Central memory CD8-positive, alpha-beta T cell (primary cell): ENCODE data around the gene PROM1.
A peak's percentile ranks its signal among the peaks of the same experiment; 100 is the strongest.

Experiments used
- ATAC-seq: fragments of 150-1000 bp; cut with Tn5 transposase; replicated peaks from 2 replicates; pipeline ENCODE4 v1.10.0; 2022; ENCODE audit warnings: mild to moderate bottlenecking, moderate FRiP score, moderate number of reproducible peaks; ENCODE audit not compliant: poor library complexity, severe bottlenecking; ENCODE audit errors: extremely low read depth
- DNase-seq, 2 donors: peaks; one replicate each; pipeline ENCODE4 v3.0.0; 2021; ENCODE audit warnings: low spot score in 2 of 2
- H3K27ac Mint-ChIP-seq: one replicate; pipeline ENCODE4 v1.8.0; 2022; ENCODE audit warnings: low read depth, mild to moderate bottlenecking, moderate library complexity, mixed read lengths
- H3K27me3 Mint-ChIP-seq: one replicate; pipeline ENCODE4 v1.8.0; 2022; ENCODE audit warnings: mixed read lengths
- H3K36me3 Mint-ChIP-seq: one replicate; pipeline ENCODE4 v1.8.0; 2022; ENCODE audit warnings: mild to moderate bottlenecking, moderate library complexity, mixed read lengths; ENCODE audit not compliant: insufficient read depth
- H3K4me1 Mint-ChIP-seq: one replicate; pipeline ENCODE4 v1.8.0; 2022; ENCODE audit warnings: mixed read lengths
- H3K4me3 Mint-ChIP-seq: one replicate; pipeline ENCODE4 v1.8.0; 2022; ENCODE audit warnings: mild to moderate bottlenecking, moderate library complexity, mixed read lengths
- H3K9me3 Mint-ChIP-seq: one replicate; pipeline ENCODE4 v1.8.0; 2022; ENCODE audit warnings: mixed read lengths

Gene PROM1

GRCh38 chr4:15983610-15984009 lies 100.2 kb downstream of the PROM1 start:
- Mint-ChIP-seq H3K9me3 (no peaks in the 10 kb centered on the region), H3K4me1 (no peaks in the 10 kb centered on the region), H3K27me3 (peaks cover 60% of the 10 kb centered on the region), H3K4me3 (no peak overlapping the region), H3K36me3 (peaks cover 2% of the 10 kb centered on the region), H3K27ac (no peak overlapping the region)
- ATAC-seq (no peak), DNase-seq (no peak)

DNA sequence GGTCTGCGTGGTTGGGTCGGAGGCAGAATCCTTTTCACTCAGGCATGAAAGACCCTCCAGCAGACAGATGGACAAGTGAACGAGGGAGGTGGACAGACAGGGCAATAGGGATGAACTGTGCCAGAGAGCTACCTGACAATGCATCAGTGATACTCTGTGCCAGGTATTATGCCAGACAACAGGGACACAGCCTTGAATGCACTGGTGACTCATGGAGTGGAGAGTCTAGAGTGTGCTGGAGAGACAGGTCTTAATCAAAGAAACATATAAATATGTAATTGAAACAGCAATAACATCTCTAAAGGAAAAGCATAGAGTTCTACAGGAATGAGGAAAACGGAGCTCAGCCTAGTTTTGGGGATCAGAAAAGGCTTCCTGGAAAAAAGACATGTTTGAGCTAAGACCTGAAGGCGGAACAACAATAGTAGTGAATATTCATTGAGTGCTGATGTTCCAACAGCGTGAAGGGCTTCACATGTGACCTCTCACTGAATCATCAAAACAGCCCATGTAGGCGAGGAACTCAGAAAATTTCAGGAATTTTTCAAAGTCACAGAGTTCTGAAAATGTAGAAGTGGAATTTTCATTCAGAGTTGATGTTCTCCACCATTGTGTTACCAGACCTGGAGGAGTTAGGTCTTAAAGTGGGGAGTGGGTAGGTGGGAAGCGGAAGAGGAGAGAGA lies 100.8 kb downstream of the PROM1 start:
- H3K4me1 Mint-ChIP-seq: no peaks in the 10 kb centered on the region
- ATAC-seq (no peak), DNase-seq (no peak)
- H3K27ac Mint-ChIP-seq: no peak overlapping the region
- H3K36me3 Mint-ChIP-seq: peaks cover 2% of the 10 kb centered on the region
- H3K9me3 Mint-ChIP-seq: no peaks in the 10 kb centered on the region
- H3K27me3 Mint-ChIP-seq: peaks cover 64% of the 10 kb centered on the region
- H3K4me3 Mint-ChIP-seq: no peak overlapping the region

DNA sequence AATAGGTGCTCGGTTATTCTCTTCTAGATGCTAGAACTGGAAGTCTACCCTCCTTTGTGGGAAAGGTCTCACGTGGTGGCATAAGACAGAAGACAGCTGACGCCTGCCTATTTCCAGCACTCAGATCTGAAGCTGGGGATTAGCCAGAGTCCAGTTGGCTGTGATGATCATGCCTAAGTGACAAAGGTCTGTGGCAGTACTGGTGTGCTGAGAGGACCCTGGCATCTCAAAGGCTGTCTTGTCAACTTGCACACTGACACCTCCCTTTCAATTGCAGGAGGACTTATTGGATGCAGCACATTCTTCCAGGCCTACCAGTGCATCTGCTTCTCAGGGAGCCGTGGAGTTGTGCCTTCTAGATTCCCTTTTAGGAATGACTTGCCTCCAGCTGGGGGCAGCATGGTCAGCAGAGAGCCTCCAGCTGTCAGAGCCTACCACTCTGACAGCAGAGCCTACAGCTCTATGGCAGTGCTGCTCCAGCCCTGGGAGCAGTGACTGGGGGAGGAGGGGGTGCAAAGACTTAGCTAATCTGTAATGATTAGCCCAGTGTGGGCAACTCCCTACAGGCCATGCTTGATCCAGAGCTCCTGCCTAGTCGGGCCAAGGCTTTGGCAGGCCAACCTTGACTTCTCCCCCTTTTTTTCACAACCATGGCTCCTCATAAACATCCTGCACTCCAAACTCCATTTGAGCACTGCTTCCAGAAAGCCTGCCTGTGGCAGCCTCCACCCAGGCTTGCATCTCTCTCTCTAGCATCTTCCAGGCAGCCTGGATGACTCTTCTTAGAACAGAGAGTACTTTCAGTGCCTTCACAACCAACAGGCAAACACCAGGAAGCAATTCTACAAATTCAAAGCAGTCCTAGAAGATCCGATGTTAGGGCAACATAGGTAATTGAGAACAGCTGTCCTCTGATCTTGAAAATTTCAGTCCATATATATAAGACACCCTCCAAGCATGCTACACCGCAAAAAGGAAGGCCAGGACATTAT lies 107.1 kb downstream of the PROM1 start:
- no peak overlapping the region for H3K27ac Mint-ChIP-seq
- no peak overlapping the region for H3K4me3 Mint-ChIP-seq
- H3K36me3 Mint-ChIP-seq: no peaks in the 10 kb centered on the region
- peaks cover 35% of the 10 kb centered on the region for H3K27me3 Mint-ChIP-seq
- DNase-seq (no peak), ATAC-seq (no peak)
- H3K9me3 Mint-ChIP-seq: no peaks in the 10 kb centered on the region
- no peaks in the 10 kb centered on the region for H3K4me1 Mint-ChIP-seq

DNA sequence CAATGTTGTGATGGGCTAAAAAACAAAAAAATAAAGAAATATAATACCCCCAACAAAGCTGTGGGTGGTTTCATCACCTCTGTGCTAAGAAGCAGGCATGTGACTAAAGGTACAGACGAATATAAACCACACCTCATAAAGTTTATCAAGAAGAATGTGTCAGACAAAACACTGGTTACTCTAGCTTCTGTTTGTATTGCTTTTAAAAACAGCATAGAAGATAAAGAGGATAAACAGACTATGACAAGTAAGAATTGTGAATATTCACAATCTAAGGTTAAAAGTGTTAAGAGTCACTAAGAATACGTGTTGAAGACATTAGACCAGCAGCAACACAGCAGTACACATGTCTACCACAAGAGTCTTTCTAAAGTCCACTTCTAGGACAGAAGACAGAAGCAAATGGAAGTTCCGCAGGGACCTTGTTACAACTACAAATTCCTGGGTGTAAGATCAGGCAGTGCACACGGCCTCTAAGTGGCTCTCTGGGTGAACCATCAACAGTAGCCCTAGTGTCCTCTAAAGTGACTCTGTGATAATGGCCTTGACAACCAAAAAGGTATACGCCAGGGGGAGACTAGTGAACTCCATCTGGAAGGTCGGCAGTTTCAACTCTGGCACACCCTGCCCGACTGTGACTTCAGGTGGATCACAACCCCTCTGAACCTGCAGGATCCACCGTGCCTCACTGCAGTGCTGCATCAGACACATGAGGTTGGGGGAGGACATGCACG lies 112.6 kb downstream of the PROM1 start:
- Mint-ChIP-seq H3K27ac (peak overlapping the region; percentile 36), H3K36me3 (no peaks in the 10 kb centered on the region), H3K9me3 (no peaks in the 10 kb centered on the region), H3K4me3 (no peak overlapping the region), H3K4me1 (peaks cover 6% of the 10 kb centered on the region), H3K27me3 (no peaks in the 10 kb centered on the region)
- no peak for DNase-seq
- peak; percentile 89 for ATAC-seq

GRCh38 chr4:15968551-15969300 lies 115.1 kb downstream of the PROM1 start:
- Mint-ChIP-seq H3K36me3 (no peaks in the 10 kb centered on the region), H3K4me3 (no peak overlapping the region), H3K9me3 (no peaks in the 10 kb centered on the region), H3K27me3 (no peaks in the 10 kb centered on the region), H3K4me1 (peaks cover 11% of the 10 kb centered on the region), H3K27ac (no peak overlapping the region)
- DNase-seq (no peak), ATAC-seq (no peak)

DNA sequence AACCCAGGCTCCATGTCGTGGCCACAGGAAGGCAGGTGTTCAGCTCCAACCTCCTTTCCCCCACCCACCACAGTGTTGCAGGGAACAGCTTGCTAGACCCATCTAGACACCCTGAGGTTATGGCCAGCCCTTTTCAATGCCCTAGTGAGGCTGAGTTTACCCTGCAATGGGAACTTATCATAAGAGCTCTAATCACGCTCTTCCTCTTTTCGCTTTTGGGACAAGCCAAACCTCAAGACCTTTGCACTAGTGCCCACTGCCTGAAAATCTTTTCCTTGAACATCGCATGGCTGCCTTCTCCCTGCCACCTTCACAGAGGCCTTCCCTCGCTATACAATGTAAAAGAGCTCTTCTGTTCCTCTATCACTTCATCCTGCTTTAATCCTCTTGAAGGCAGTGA lies 118.5 kb downstream of the PROM1 start:
- no peak overlapping the region for H3K4me3 Mint-ChIP-seq
- DNase-seq: no peak
- H3K27me3 Mint-ChIP-seq: no peaks in the 10 kb centered on the region
- H3K4me1 Mint-ChIP-seq: peaks cover 40% of the 10 kb centered on the region
- no peak for ATAC-seq
- no peaks in the 10 kb centered on the region for H3K9me3 Mint-ChIP-seq
- peaks cover 13% of the 10 kb centered on the region for H3K36me3 Mint-ChIP-seq
- H3K27ac Mint-ChIP-seq: no peak overlapping the region

DNA sequence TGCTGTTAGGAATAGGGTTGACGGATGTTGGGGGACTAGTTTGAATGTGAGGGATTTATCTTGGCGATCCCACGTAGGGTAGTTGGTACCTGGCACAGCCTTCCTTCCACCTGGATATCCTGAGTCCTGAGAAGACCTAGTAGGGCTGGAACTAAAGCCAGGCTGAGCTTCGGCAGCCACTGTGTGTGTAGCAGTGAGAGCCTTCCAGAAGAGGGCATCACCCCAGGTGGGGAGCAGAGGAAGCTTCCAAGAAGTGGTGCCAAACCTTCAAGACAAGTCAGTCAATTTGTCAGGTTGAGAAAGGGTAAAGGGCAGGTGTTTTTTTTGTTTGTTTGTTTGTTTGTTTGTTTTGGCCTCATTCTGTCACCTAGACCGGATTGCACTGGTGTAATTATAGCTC lies 119.7 kb downstream of the PROM1 start:
- Mint-ChIP-seq H3K27me3 (no peaks in the 10 kb centered on the region), H3K4me3 (peak overlapping the region; percentile 85), H3K27ac (no peak overlapping the region), H3K9me3 (no peaks in the 10 kb centered on the region), H3K36me3 (peaks cover 13% of the 10 kb centered on the region), H3K4me1 (peaks cover 47% of the 10 kb centered on the region)
- no peak for ATAC-seq
- no peak for DNase-seq

DNA sequence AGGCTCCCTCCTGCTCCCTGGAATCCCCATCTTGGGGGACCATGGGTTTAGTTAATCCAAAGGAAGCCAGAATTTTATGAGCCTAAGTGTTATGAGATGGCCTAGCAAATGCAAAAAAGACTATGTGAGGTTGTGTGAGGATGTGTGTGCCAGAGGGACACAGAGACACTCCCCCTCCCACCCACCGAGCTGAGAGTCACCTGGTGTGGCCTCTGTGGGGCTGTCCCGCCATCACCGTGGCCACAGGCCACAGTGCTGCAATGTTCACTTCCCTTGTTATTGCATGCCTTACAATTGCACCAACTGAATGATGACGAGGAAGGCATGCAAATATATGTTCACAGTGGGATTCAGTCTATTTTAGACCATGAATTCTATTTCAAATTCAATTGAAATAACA lies 120.2 kb downstream of the PROM1 start:
- H3K9me3 Mint-ChIP-seq: no peaks in the 10 kb centered on the region
- peak; percentile 72 for ATAC-seq
- peak overlapping the region; percentile 89 for H3K27ac Mint-ChIP-seq
- H3K27me3 Mint-ChIP-seq: no peaks in the 10 kb centered on the region
- peak; percentile 21 to 62 for DNase-seq
- peaks cover 13% of the 10 kb centered on the region for H3K36me3 Mint-ChIP-seq
- peak overlapping the region; percentile 85 for H3K4me3 Mint-ChIP-seq
- peaks cover 47% of the 10 kb centered on the region for H3K4me1 Mint-ChIP-seq

GRCh38 chr4:15963001-15963451 lies 120.8 kb downstream of the PROM1 start, which contains the start of gene FGFBP2:
Gene FGFBP2, minus strand, starts transcription at chr4:15963175. Its CDS starts 46 bp downstream, at chr4:15963129.
- DNase-seq (peak; percentile 48 to 71), ATAC-seq (peak; percentile 72)
- H3K4me3 Mint-ChIP-seq: peak within 1 kb of the TSS; percentile 85
- H3K27ac Mint-ChIP-seq: peak within 1 kb of the TSS; percentile 89
- H3K9me3 Mint-ChIP-seq: no peaks in the 10 kb centered on the region
- peaks cover 13% of the 10 kb centered on the region for H3K36me3 Mint-ChIP-seq
- H3K4me1 Mint-ChIP-seq: peaks cover 47% of the 10 kb centered on the region
- H3K27me3 Mint-ChIP-seq: no peaks in the 10 kb centered on the region

DNA sequence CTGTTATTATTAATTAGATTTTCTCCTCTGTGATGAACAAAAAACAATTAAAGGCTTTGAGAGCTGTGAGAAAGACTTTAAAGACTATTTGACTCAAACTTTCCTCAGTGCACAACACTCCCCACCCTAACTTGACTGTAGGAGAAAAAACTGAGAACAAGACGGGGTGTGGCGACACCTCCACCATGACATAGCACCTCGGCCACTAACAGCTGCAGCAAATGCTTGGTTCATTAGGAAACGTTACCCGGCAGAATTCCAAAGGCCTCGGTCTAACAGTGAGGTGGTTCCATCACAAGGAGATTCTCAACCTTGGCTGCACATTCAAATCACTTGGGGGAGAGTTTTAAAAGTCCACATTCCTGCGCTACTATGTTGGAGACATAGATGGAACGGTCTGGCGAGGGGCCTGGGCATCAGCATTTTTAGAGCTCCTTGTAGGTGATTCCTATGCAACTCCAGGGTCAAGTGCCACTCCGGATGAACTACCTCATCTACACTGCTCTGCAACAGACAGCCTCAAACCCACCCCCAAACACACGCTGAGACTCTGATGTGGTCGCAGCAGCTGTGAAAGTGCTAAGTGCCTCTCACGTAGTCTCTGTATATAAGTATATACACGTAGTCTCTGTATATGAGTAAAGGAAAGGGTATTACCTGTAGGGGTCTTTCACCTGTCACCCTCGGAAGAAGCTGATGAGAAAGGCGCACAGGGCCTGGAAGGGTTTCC lies 121.9 kb downstream of the PROM1 start:
- H3K4me3 Mint-ChIP-seq: peak overlapping the region; percentile 85
- H3K27ac Mint-ChIP-seq: peak overlapping the region; percentile 89
- no peaks in the 10 kb centered on the region for H3K9me3 Mint-ChIP-seq
- peak; percentile 17 to 52 for DNase-seq
- peaks cover 47% of the 10 kb centered on the region for H3K4me1 Mint-ChIP-seq
- peak; percentile 63 for ATAC-seq
- H3K36me3 Mint-ChIP-seq: peaks cover 13% of the 10 kb centered on the region
- H3K27me3 Mint-ChIP-seq: no peaks in the 10 kb centered on the region

DNA sequence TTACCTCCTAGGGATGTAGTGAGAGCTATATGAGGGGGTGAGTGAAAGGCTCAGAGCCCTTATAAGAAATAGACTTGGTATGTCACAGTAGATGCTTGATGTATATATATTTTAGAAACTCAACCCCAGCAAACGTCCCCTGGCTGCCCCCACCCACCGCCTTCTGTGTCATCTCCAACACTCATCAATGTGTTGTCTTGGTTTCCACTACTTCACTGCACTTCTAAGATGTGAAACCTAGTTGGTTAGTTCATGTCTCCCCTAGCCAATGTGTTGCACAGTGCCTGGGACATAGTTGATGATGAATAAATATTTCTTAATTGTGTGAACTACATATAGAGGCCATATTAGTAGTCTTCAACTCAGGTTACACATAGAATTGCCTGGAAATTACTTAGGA lies 125.3 kb downstream of the PROM1 start:
- Mint-ChIP-seq H3K27me3 (no peaks in the 10 kb centered on the region), H3K4me1 (peaks cover 49% of the 10 kb centered on the region), H3K36me3 (peaks cover 12% of the 10 kb centered on the region), H3K9me3 (no peaks in the 10 kb centered on the region), H3K27ac (no peak overlapping the region), H3K4me3 (no peak overlapping the region)
- no peak for ATAC-seq
- DNase-seq: no peak
